Ishikawa (cell line): ENCODE results near the gene MAML2.

Experiments
- CEBPB ChIP-seq: IDR thresholded peaks from 2 replicates; pipeline ENCODE4 v1.6.1; 2012
- CREB1 ChIP-seq: IDR thresholded peaks from 2 replicates; pipeline ENCODE4 v1.6.1; 2012; ENCODE audit warnings: low read depth
- EGR1 ChIP-seq: IDR thresholded peaks from 2 replicates; pipeline ENCODE4 v1.6.1; 2012
- EP300 ChIP-seq: IDR thresholded peaks from 2 replicates; pipeline ENCODE4 v1.6.1; 2012; ENCODE audit warnings: borderline replicate concordance
- FOXM1 ChIP-seq: IDR thresholded peaks from 2 replicates; pipeline ENCODE4 v1.6.1; 2012; ENCODE audit warnings: low read depth, borderline replicate concordance
- MAX ChIP-seq: IDR thresholded peaks from 2 replicates; pipeline ENCODE4 v1.6.1; 2012
- NFIC ChIP-seq: IDR thresholded peaks from 2 replicates; pipeline ENCODE4 v1.6.1; 2012
- RAD21 ChIP-seq: IDR thresholded peaks from 2 replicates; pipeline ENCODE4 v1.6.1; 2012; ENCODE audit warnings: low read depth
- REST ChIP-seq: IDR thresholded peaks from 2 replicates; pipeline ENCODE4 v1.6.1; 2012; ENCODE audit warnings: low read depth, mild to moderate bottlenecking
- TAF1 ChIP-seq: IDR thresholded peaks from 2 replicates; pipeline ENCODE4 v1.6.1; 2012; ENCODE audit warnings: low read depth, mild to moderate bottlenecking
- TCF12 ChIP-seq: IDR thresholded peaks from 2 replicates; pipeline ENCODE4 v1.6.1; 2012; ENCODE audit warnings: low read depth
- TEAD4 ChIP-seq: IDR thresholded peaks from 2 replicates; pipeline ENCODE4 v1.6.1; 2012
- USF1 ChIP-seq: IDR thresholded peaks from 2 replicates; pipeline ENCODE4 v1.6.1; 2012
- YY1 ChIP-seq: IDR thresholded peaks from 2 replicates; pipeline ENCODE4 v1.6.1; 2012; ENCODE audit warnings: low read depth
- ZBTB7A ChIP-seq: IDR thresholded peaks from 2 replicates; pipeline ENCODE4 v1.6.1; 2012; ENCODE audit warnings: low read depth

MAML2 gene

GRCh38 chr11:96082002-96082899 lies 260.7 kb downstream of the MAML2 start:
- no peak for TF ChIP-seq ZBTB7A
- TF ChIP-seq YY1 = no peak
- TF ChIP-seq CREB1 = no peak

- TF ChIP-seq USF1 (no peak), ZBTB7A (no peak), TEAD4 (no peak)
These were observed 261.4 kb downstream of the MAML2 start for GRCh38 chr11:96081561-96081960.

- no peak for TF ChIP-seq RAD21
- no peak for TF ChIP-seq FOXM1
- TF ChIP-seq EGR1 = no peak
- TF ChIP-seq CREB1 = no peak
- no peak for TF ChIP-seq ZBTB7A
- TF ChIP-seq NFIC = no peak
- no peak for TF ChIP-seq MAX
- TF ChIP-seq YY1 = no peak
- TF ChIP-seq CEBPB = no peak
- no peak for TF ChIP-seq TEAD4
- TF ChIP-seq USF1 = no peak
- no peak for TF ChIP-seq TCF12
- no peak for TF ChIP-seq REST
- no peak for TF ChIP-seq EP300
- no peak for TF ChIP-seq TAF1
These were observed 263.3 kb downstream of the MAML2 start for GRCh38 chr11:96079691-96080090.

- TF ChIP-seq TAF1 (no peak), MAX (no peak), EGR1 (no peak), NFIC (no peak), ZBTB7A (no peak), EP300 (no peak), USF1 (no peak), RAD21 (no peak), TCF12 (no peak), REST (no peak)
These were observed 267.4 kb downstream of the MAML2 start for GRCh38 chr11:96075532-96075959.

GRCh38 chr11:96074551-96075310 lies 268.3 kb downstream of the MAML2 start:
- TF ChIP-seq CEBPB = no peak
- no peak for TF ChIP-seq TAF1
- no peak for TF ChIP-seq EGR1

- TF ChIP-seq USF1 (no peak), TCF12 (no peak), ZBTB7A (no peak), YY1 (no peak), EGR1 (no peak), MAX (no peak), FOXM1 (no peak), TEAD4 (no peak), CREB1 (no peak), EP300 (no peak), RAD21 (no peak), NFIC (no peak), REST (no peak), CEBPB (no peak), TAF1 (no peak)
These were observed 269.5 kb downstream of the MAML2 start for GRCh38 chr11:96073536-96073935.
